ENCODE results near the gene AMIGO3. TPM values are rescaled to one million over a fixed set of nuclear protein-coding genes. Genes with fewer than 3 reads are reported as not detected.

Gene AMIGO3
- total and polyA plus RNA-seq, 12 donors, result 0.28 to 3.0 (median 1.2) TPM; not detected in 4

GRCh38 chr3:49703956-49704355, 15.5 kb downstream of the AMIGO3 start:
- 91 to 97% (median 95%) methylated on average over 7 of the region's 7 CpGs for WGBS, 4 donors
- no peaks in the 10 kb centered on the region for H3K27me3 ChIP-seq
- H3K27ac ChIP-seq, result no peak overlapping the region
- H3K36me3 ChIP-seq (replicated peaks in 1 of 2), result peaks cover 0 to 56% of the 10 kb centered on the region in 2 donors
- TF ChIP-seq POLR2A (IDR thresholded peaks at IDR 0.05), result no peak
- TF ChIP-seq CTCF (IDR thresholded peaks at IDR 0.05), result no peak
- intact Hi-C loops (cut with DNase I), result loop anchor here in 1 of 2 donors (10.0 kb wide), 1 partner anchor 131 kb away; no protein-coding TSS in a partner anchor
- no peaks in the 10 kb centered on the region for H3K4me1 ChIP-seq (replicated peaks in 1 of 2)
- DNase-seq, result no peak
- no peak overlapping the region for H3K4me3 ChIP-seq
- no peaks in the 10 kb centered on the region for H3K9me3 ChIP-seq (replicated peaks in 1 of 3)

GRCh38 chr3:49703443-49703927, 16.0 kb downstream of the AMIGO3 start:
- H3K9me3 ChIP-seq (replicated peaks in 1 of 3), result no peaks in the 10 kb centered on the region
- no peaks in the 10 kb centered on the region for H3K27me3 ChIP-seq
- peaks cover 0 to 61% of the 10 kb centered on the region in 2 donors for H3K36me3 ChIP-seq (replicated peaks in 1 of 2)
- WGBS, 4 donors, result 45 to 100% (median 50%) methylated on average over 2 to 14 of the region's 14 CpGs
- TF ChIP-seq CTCF (IDR thresholded peaks at IDR 0.05) (peak; percentile 64 to 89 (median 80)), POLR2A (IDR thresholded peaks at IDR 0.05) (no peak)
- no peak overlapping the region for H3K4me3 ChIP-seq
- no peaks in the 10 kb centered on the region for H3K4me1 ChIP-seq (replicated peaks in 1 of 2)
- H3K27ac ChIP-seq, result no peak overlapping the region
- DNase-seq, result peak; percentile 65 to 84 (median 76)
- intact Hi-C loops (cut with DNase I), result loop anchor here in 1 of 2 donors (10.0 kb wide), 1 partner anchor 131 kb away; no protein-coding TSS in a partner anchor

GRCh38 chr3:49702672-49703071, 16.8 kb downstream of the AMIGO3 start:
- no peak for DNase-seq
- Histone ChIP-seq H3K27ac (no peak overlapping the region), H3K9me3 (replicated peaks in 1 of 3) (no peaks in the 10 kb centered on the region), H3K36me3 (replicated peaks in 1 of 2) (peaks cover 0 to 69% of the 10 kb centered on the region in 2 donors), H3K4me3 (no peak overlapping the region), H3K27me3 (no peaks in the 10 kb centered on the region), H3K4me1 (replicated peaks in 1 of 2) (no peaks in the 10 kb centered on the region)
- intact Hi-C loops (cut with DNase I), result loop anchor here in 1 of 2 donors (10.0 kb wide), 1 partner anchor 132 kb away; no protein-coding TSS in a partner anchor
- no peak for TF ChIP-seq POLR2A (IDR thresholded peaks at IDR 0.05)
- TF ChIP-seq CTCF (IDR thresholded peaks at IDR 0.05), result no peak
- 87 to 100% (median 92%) methylated on average over 6 to 11 of the region's 11 CpGs for WGBS, 4 donors

GRCh38 chr3:49701388-49702077, 18.0 kb downstream of the AMIGO3 start:
- TF ChIP-seq CTCF (IDR thresholded peaks at IDR 0.05) (peak in 3 of 6 experiments; percentile 9 to 29 (median 16)), POLR2A (IDR thresholded peaks at IDR 0.05) (no peak)
- Histone ChIP-seq H3K27me3 (no peaks in the 10 kb centered on the region), H3K4me3 (no peak overlapping the region), H3K4me1 (replicated peaks in 1 of 2) (no peaks in the 10 kb centered on the region), H3K27ac (no peak overlapping the region), H3K36me3 (replicated peaks in 1 of 2) (peaks cover 0 to 71% of the 10 kb centered on the region in 2 donors), H3K9me3 (replicated peaks in 1 of 3) (no peaks in the 10 kb centered on the region)
- 83 to 88% (median 86%) methylated on average over 15 to 21 of the region's 21 CpGs for WGBS, 4 donors
- DNase-seq, result no peak
- intact Hi-C loops (cut with DNase I), result loop anchor here in 1 of 2 donors (10.0 kb wide), 1 partner anchor 133 kb away; no protein-coding TSS in a partner anchor

Data from adrenal gland (tissue), 12 donors.